ENCODE results near the gene ACTL7A.
"Not testable (repeated sequence)": the region's sequence is repeated elsewhere in the genome, so short reads cannot be mapped to it uniquely, and the experiment has no call there.

ACTL7A gene

DNA sequence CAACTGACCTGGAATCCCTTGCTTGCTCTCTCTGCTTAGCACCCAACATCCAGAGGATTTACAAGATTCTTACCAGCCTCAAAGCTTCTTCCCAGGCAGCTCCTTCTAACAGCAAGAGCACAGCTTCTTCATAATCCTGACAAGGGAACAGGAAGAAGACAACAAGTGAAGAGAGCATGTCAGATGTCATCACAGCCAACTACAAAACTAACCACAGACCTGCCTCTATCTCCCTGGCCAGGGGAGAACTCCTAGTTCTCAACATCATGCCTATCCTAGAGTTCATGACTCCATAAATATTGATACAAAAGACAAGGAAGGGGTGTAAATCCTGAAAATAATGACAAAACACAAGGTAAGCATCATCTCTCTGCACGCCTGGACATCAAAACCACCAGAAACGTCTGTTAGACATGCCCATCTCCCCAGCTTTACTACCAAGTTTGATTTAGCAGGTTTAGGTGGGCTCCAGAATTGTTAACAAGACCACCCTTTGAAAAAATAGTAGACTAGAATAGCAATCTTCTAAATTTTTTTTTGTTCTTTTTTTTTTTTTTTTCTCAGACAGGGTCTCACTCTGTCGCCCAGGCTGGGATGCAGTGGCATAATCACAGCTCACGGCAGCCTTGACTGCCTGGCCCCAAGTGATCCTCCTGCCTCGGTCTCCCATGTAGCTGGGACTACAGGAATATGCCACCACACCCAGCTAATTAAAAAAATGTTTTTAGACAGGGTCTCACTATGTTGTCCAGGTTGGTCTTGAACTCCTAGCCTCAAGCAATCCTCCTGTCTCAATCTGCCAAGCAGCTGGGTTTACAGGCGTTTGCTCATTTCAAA lies 20.2 kb downstream of the ACTL7A start:
- no peak for FAIRE-seq

DNA sequence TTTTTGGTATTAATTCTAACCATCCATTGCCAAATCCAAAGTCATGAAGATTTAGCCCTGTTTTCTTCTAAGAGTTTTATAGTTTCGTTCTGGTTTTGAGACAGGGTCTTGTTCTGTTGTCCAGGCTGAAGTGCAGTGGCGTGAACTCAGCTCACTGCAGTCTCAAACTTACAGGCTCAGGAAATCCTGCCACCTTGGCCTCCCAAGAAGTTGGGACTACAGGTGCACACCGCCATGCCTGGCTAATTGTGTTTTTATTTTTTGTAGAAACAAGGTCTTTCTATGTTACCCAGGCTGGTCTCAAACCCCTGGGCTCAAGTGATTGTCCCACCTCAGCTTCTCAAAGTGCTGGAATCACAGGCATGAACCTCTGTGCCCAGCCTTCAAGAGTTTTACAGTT lies 21.0 kb downstream of the ACTL7A start:
- FAIRE-seq = no peak

DNA sequence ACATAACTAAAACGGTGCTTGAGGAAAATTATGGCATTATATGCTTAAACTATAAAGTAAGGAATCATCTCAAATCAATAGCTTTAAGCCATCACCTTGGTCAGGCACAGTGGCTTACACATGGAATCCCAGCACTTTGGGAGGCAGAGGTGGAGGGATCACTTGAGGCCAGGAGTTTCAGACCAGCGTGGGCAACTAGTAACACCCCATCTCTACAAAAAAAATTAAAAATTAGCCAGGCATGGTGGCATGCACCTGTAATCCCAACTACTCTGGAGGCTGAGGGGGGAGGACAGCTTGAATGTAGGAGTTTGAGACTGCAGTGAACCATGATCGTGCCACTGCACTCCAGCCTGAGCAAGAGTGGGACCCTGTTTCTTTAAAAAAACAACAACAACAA lies 22.6 kb downstream of the ACTL7A start:
- FAIRE-seq = no peak

DNA sequence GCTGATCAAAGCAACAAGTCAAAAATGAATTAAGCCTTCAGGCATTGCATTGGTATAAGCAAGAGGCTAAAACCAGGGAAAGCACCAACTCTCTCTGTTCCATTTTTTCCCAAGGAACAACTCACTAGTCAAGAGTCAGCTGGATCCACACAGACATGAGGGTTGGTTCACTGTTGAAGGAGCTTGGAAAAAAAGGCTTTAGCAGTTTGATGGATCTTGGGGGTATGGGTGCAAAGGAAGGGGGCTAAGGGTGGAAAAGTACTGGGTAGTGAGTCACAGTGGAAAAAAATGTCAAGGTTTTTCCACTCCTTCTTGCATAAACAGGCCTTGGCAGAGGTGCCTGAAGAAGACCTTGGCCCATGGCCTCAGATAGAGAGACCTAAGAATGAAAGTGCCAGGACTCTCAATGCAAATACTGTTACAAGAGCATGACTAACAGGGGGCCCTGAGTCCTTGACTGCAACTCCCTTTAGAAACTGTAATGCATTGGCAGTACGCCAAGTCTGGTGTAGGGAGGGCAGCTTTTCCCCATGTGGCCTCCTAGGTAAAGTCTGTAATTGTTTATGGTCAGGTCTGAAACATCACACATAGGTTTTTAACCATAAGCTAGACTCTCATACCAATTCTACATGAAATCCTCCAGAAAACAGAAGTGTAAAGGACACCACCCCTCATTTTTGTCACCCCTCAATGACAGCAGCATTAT lies 23.7 kb downstream of the ACTL7A start:
- no peak for FAIRE-seq

DNA sequence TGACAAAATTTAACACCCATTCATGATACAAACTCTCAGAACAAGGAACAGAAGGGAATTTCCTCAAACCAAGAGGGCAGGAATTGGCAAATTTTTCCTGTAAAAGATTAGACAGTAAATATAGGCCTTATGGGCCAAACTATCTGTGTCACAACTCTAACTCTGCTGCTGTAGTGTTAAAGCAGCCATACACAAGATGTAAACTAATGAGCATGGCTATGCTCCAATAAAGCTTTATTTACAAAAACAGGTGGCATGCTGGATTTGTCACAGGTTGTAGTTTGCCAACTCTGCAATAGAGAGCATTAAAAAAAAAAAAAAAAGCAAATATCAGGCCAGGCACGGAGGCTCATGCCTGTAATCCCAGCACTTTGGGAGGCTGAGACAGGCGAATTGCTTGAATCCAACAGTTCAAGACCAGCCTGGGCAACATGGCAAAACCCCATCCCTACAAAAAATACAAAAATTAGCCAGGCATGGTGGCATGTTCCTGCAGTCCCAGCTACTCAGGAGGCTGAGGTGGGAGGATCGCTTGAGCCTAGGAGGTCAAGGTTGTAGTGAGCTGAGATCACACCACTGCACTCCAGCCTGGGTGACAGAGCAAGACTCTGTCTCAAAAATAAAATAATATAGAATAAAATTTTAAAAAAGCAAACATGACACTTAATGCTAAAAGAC lies 24.7 kb downstream of the ACTL7A start:
- FAIRE-seq = not testable (repeated sequence)

DNA sequence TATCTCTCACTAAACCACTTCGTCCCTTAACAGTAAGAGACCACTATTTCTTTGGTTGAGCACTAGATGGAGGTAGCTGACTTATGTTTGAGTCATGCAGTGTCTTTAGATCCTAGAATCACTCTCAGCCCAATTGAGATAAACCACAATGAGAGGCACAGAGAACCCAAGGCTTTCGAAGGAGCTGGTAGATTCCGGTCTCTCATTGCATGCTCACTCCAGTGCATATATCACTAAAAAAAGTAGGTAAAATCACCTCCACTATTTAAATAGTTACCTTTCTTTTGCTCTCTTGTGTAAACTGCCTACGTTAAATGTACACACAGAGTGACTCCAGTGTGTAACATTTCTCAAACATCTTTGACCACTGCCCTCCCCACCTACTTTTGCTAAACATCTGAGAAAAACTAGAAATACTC lies 27.6 kb downstream of the ACTL7A start:
- no peak for FAIRE-seq

DNA sequence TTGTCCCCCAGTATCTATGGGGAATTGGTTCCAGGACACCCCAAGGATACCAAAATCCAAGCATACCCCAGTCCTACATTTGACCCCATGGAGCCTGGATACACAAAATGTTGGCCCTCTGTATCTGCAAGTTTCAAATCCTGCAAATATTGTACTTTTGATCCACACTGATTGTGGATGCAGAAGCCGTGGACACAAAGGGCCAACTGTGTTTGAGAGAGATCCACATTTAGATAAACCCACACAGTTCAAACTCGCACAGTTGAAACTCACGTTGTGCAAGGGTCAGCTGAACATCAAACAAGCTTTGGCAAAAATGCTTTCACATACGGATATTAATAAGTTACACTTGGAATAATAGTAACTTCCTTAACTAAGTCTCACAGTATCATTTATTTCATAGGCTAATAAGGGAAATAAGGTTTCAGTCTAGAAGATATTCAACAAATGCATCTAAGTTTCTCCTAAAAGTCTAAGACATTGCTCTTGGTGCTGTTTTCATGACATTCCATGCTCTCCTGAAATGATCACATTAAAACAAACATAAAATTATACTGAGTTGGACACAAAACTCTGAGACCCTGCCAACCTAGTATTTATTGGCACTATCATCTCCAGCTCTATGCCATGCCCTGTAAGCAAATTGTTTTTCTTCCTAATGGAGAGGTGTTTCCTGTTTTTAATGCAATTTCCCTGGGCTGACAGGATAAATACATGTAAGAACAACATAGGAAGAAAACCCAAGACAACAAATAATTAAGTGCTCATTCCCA lies 32.3 kb downstream of the ACTL7A start:
- FAIRE-seq = no peak

DNA sequence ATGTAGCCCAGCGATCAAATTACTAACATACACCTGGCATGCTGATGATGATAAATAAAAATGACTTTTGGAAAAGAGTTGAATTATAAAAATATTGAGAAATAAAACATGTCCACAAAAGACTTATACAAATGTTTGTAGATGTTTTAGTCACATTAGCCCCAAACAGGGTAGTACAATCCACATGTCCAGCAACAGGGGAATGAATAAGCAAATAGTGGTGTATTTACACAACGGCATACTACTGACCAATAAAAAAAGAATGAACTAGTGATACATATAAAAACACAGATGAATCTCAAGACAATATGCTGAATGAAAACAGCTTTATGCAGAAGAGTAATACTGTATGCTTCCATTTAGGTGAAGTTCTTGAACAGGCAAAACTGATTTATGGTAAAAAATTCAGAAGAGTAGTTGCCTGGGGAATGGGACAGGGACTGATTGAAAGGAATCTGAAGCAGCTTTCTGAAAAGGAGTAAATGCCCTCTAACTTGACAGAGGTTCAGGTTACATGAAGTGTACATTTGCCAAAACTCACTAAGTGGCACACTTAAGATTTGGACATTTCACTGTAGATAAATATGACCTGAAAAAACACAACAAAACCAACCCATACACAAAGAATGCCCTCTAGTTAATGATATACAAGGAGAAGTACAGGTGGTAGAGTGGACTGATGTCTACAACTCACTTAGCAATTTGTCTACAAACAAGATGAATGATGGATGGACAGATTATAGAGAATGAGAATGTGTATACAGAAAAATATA lies 35.4 kb downstream of the ACTL7A start:
- no peak for FAIRE-seq

DNA sequence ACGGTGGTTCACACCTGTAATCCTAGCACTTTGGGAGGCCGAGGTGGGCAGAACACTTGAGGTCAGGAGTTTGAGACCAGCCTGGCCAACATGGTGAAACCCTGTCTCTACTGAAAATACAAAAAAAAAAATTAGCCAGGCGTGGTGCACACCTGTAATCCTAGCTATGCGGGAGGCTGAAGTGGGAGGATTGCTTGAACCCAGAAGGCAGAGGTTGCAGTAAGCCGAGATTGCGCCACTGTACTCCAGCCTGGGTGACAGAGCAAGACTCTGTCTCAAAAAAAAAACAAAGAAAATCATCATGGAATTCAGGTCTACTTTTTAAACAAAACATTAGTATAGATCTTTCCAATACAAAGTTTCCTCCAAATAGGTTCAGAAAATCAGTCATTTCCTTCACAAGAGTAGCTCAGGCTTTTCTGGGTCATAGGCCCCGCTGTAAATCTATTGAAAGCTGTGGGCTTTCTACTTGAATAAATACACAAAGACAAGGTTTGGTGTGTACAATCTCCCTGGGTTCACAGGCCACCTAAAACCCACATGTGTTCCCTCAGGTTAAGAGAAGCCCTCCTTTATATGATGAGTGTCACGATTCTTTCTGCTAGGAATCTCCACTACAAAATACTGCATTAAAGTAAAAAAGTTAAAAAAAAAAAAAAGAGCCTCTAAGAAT lies 37.1 kb downstream of the ACTL7A start:
- FAIRE-seq = not testable (repeated sequence)

DNA sequence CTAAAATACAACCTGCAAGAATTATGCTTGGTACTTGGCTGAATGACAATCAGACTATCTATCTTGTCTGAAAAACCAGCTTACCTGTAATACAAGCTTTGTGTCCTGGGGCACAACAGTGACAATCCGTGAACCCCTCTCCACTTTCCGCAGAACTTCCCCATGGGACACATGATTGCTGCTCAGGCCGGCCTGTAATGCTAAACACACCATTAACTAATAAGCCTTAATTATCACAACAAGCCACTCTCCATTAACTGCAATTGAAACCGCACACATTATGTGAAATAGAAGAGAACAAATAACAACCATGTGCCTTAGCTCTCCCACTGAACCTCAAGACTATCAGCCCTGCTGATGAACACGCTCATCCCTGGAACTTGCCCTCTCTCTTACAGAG lies 38.1 kb downstream of the ACTL7A start:
- FAIRE-seq = no peak

DNA sequence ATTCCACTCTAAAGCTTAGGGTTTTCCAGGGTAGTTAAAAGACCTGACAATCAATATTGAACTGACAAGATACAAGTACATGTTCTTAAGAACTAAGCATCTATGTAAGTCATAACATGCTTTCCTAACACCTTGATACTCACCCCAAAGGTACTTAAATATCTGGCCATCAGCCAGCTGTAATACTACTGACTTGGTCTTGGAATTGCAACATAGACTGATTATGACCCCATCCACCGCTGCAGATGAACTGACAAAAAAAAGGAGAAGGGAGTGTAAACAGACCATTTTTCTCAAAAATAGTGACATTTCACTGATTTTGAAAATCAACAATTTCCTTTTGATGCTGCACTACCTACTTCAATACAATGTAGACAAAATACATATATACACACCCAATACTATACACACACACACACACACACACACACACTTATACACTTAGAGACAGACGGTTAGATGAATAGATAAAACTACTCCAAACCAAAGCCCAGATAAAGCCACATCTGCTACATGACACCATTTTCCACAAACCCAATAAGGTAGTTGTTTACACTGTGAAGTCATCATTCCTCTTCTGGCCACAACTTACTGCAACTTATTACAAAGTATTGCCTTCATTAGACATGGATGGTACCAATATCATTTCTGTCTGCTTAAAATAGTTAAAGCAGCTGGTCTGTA lies 41.5 kb downstream of the ACTL7A start:
- no peak for FAIRE-seq

DNA sequence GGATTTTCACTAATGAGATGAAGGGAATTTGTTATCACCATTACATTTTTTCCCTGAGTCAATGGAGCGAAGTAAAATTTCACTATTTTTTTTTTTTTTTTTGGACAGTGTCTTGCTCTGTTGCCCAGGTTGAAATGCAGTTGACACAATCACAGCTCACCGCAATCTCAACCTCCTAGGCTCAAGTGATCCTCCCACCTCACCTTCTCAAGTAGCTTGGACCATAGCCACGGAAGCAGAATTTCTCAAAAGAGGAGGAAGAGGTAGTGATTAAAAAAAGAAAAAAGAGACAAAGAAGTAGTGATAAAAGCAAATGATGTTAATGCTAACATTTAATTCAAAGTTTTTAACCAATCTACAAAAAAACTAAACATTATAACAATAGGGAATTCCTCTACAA lies 42.1 kb downstream of the ACTL7A start:
- no peak for FAIRE-seq

DNA sequence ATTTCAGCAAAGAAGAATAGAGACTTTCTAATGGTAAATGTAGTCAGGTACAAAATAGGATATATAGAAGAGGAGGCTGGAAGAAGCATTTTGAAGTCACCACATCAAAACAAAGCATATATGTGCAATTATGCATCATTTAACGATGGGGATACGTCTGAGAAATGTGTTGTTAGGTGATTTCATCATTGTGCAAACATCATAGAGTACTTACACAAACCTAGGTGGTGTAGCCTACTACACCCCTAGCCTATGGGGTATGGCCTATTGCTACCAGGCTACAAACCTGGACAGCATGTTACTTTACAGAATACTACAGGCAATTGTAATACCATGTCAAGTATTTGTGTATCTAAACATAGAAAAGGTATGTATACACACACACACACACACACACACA lies 43.4 kb downstream of the ACTL7A start:
- FAIRE-seq = no peak

DNA sequence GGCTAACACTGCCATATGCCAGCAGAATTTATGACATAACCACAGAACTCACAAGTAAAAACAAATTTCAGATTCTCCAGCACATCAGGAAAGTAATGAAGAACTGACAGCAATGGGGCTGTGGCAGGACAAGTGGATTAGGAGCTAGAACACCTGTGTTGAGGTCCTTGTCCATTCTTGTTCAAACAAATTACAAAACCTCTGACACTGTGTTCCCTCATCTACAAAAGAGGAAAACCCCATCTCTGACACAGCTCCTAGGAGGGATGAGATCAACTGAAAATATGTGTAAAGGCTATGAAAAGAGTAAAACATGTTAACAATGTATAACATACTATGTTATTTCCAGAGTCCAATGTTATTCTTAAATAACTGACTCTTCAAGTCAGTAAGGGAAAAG lies 48.3 kb downstream of the ACTL7A start:
- FAIRE-seq = no peak

DNA sequence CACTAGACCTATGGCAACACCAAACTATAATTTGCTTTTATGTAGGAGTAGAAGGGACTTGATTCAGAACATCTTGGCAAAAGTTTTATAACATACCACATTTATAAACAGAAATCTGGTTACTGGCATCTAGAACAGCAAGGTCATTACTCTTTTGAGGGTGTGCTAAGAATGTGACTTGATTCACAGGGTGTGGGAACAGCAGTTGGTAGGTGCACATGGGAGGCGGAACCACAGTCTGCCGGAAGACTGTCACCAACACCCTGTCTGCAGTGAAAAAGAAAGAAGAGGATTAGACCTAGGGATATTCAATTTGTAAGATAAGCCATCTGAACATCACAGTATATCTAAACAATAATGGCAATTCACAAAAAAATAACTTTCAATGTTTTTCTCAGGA lies 48.8 kb downstream of the ACTL7A start:
- FAIRE-seq = no peak

DNA sequence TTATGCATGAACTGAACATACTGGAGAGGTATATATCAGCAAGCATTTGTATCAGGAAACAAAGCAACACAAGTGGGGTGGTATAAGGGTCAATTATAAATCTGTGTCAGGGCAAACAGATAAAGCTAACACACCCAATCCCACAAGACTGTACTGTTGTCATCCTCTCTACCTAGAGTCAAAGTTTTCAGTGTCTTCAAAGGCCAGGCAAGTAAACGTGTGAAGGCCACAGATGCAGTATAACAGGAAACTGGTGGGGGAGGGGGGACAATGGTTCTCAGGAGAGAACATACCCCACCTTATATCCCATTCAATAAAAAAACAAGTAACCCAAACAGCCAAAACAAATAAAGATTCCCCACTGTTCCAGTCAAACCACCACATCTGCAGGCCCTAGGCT lies 49.8 kb downstream of the ACTL7A start:
- FAIRE-seq = no peak
